K562 (cell line): ENCODE results near the gene ANXA4. TPM values are rescaled to one million over a fixed set of nuclear protein-coding genes. Genes with fewer than 3 reads are reported as not detected.

Source experiments
- polyA plus RNA-seq, 8 experiments: library from polyadenylated mRNA; depleted of rRNA in 4 of 8; stranded (reverse) in 5 of 8; unstranded in 3 of 8; fragments of >200 nt; fragmentation: Nextera tagmentation in 2 of 8; fragmentation: Illumina TruSeq in 1 of 8; extraction: Ambion mirVana in 2 of 8; extraction: Trizol in 1 of 8; gene quantifications; 2 replicates each; pipeline versions ENCODE4 v1.2.1 to v1.2.3, GENCODE V29; 2011 to 2014; ENCODE audit warnings: inconsistent platforms in 1 of 8, missing spikeins in 1 of 8
- small RNA-seq: library from RNA; depleted of rRNA; stranded (forward); fragments of <200 nt; gene quantifications from one replicate; pipeline ENCODE3, GENCODE V24; 2014
- total RNA-seq, 7 experiments: library from RNA; depleted of rRNA in 6 of 7; stranded (reverse); fragments of >200 nt in 6 of 7; fragmentation: Illumina TruSeq in 2 of 7; extraction: Trizol in 2 of 7; gene quantifications; 2 replicates each; pipeline versions ENCODE4 v1.2.1 to v1.2.3, GENCODE V29; 2011 to 2021; ENCODE audit warnings: low replicate concordance in 1 of 7

The ANXA4 gene
- total and polyA plus RNA-seq, 9 of the 15 experiments (the other 6 are each of a cell fraction or from before 2014, with no cell fraction given) = 3.4 to 13.6 (median 11.6) TPM

Small RNAs within 50 kb of the gene (small RNA-seq; reads per million reads assigned to genes)
- gene RPL23AP92 = not detected

Other genes with a start within 250 kb of the ANXA4 start
- gene AAK1, start 98.4 kb upstream of the ANXA4 start, total RNA-seq (2014; rRNA removed) = 8.3 and 8.9 TPM in 2 replicates
- 6.0 and 6.9 TPM in 2 replicates for gene AAK1, start 98.4 kb upstream of the ANXA4 start, total RNA-seq (2014; rRNA removed; fragmentation: Illumina TruSeq; extraction: Trizol)
- gene AAK1, start 98.4 kb upstream of the ANXA4 start, total RNA-seq (2015; rRNA removed; fragmentation: Illumina TruSeq; extraction: Trizol) = 5.5 and 6.8 TPM in 2 replicates
- gene AAK1, start 98.4 kb upstream of the ANXA4 start, total RNA-seq (2021) = 13.8 and 17.1 TPM in 2 replicates
- gene AAK1, start 98.4 kb upstream of the ANXA4 start, polyA plus RNA-seq (2011; rRNA removed) = 3.2 and 5.1 TPM in 2 replicates
- 6.2 and 7.2 TPM in 2 replicates for gene AAK1, start 98.4 kb upstream of the ANXA4 start, polyA plus RNA-seq (2014; fragmentation: Illumina TruSeq; extraction: Trizol)
- 1 to 10 TPM in 1 of 2 experiments, under 1 TPM in 1; 0.89 to 2.4 TPM for gene AAK1, start 98.4 kb upstream of the ANXA4 start, polyA plus RNA-seq (2014; fragmentation: Nextera tagmentation; extraction: Ambion mirVana)
- gene AAK1, start 98.4 kb upstream of the ANXA4 start, polyA plus RNA-seq (2014; rRNA removed) = 5.3 and 7.1 TPM in 2 replicates
- 15.2 and 20.9 TPM in 2 replicates for gene GMCL1, start 87.5 kb downstream of the ANXA4 start, total RNA-seq (2014; rRNA removed)
- gene GMCL1, start 87.5 kb downstream of the ANXA4 start, total RNA-seq (2014; rRNA removed; fragmentation: Illumina TruSeq; extraction: Trizol) = 20.0 and 21.8 TPM in 2 replicates
- gene GMCL1, start 87.5 kb downstream of the ANXA4 start, total RNA-seq (2015; rRNA removed; fragmentation: Illumina TruSeq; extraction: Trizol) = 13.4 and 15.0 TPM in 2 replicates
- 18.6 and 18.7 TPM in 2 replicates for gene GMCL1, start 87.5 kb downstream of the ANXA4 start, total RNA-seq (2021)
- 19.3 and 27.3 TPM in 2 replicates for gene GMCL1, start 87.5 kb downstream of the ANXA4 start, polyA plus RNA-seq (2011; rRNA removed)
- gene GMCL1, start 87.5 kb downstream of the ANXA4 start, polyA plus RNA-seq (2014; fragmentation: Illumina TruSeq; extraction: Trizol) = 21.3 and 26.2 TPM in 2 replicates
- gene GMCL1, start 87.5 kb downstream of the ANXA4 start, polyA plus RNA-seq (2014; fragmentation: Nextera tagmentation; extraction: Ambion mirVana) = 1 to 10 TPM; 7.0 to 8.1 TPM
- 15.4 and 18.1 TPM in 2 replicates for gene GMCL1, start 87.5 kb downstream of the ANXA4 start, polyA plus RNA-seq (2014; rRNA removed)
- gene SNRNP27, start 151.8 kb downstream of the ANXA4 start, total RNA-seq (2014; rRNA removed) = 56.9 and 74.2 TPM in 2 replicates
- gene SNRNP27, start 151.8 kb downstream of the ANXA4 start, total RNA-seq (2014; rRNA removed; fragmentation: Illumina TruSeq; extraction: Trizol) = 58.7 and 59.8 TPM in 2 replicates
- 65.4 and 70.8 TPM in 2 replicates for gene SNRNP27, start 151.8 kb downstream of the ANXA4 start, total RNA-seq (2015; rRNA removed; fragmentation: Illumina TruSeq; extraction: Trizol)
- gene SNRNP27, start 151.8 kb downstream of the ANXA4 start, total RNA-seq (2021) = 61.0 and 61.5 TPM in 2 replicates
- 38.3 and 65.7 TPM in 2 replicates for gene SNRNP27, start 151.8 kb downstream of the ANXA4 start, polyA plus RNA-seq (2011; rRNA removed)
- gene SNRNP27, start 151.8 kb downstream of the ANXA4 start, polyA plus RNA-seq (2014; fragmentation: Illumina TruSeq; extraction: Trizol) = 88.9 and 93.4 TPM in 2 replicates
- 10 to 100 TPM; 29.2 to 33.7 TPM for gene SNRNP27, start 151.8 kb downstream of the ANXA4 start, polyA plus RNA-seq (2014; fragmentation: Nextera tagmentation; extraction: Ambion mirVana)
- 72.7 and 102 TPM in 2 replicates for gene SNRNP27, start 151.8 kb downstream of the ANXA4 start, polyA plus RNA-seq (2014; rRNA removed)
- gene MXD1, start 173.0 kb downstream of the ANXA4 start, total RNA-seq (2014; rRNA removed) = 7.6 and 7.9 TPM in 2 replicates
- 8.3 and 9.1 TPM in 2 replicates for gene MXD1, start 173.0 kb downstream of the ANXA4 start, total RNA-seq (2014; rRNA removed; fragmentation: Illumina TruSeq; extraction: Trizol)
- gene MXD1, start 173.0 kb downstream of the ANXA4 start, total RNA-seq (2015; rRNA removed; fragmentation: Illumina TruSeq; extraction: Trizol) = 6.7 and 7.1 TPM in 2 replicates
- gene MXD1, start 173.0 kb downstream of the ANXA4 start, total RNA-seq (2021) = 13.4 and 19.8 TPM in 2 replicates
- 26.7 and 35.9 TPM in 2 replicates for gene MXD1, start 173.0 kb downstream of the ANXA4 start, polyA plus RNA-seq (2011; rRNA removed)
- 11.5 and 13.0 TPM in 2 replicates for gene MXD1, start 173.0 kb downstream of the ANXA4 start, polyA plus RNA-seq (2014; fragmentation: Illumina TruSeq; extraction: Trizol)
- gene MXD1, start 173.0 kb downstream of the ANXA4 start, polyA plus RNA-seq (2014; fragmentation: Nextera tagmentation; extraction: Ambion mirVana) = 10 to 100 TPM in 1 of 2 experiments, 1 to 10 TPM in 1; 9.0 to 11.0 TPM
- gene MXD1, start 173.0 kb downstream of the ANXA4 start, polyA plus RNA-seq (2014; rRNA removed) = 13.2 and 15.6 TPM in 2 replicates
- 0.36 and 0.57 TPM in 2 replicates for gene ASPRV1, start 219.5 kb downstream of the ANXA4 start, total RNA-seq (2014; rRNA removed)
- 0.33 and 0.45 TPM in 2 replicates for gene ASPRV1, start 219.5 kb downstream of the ANXA4 start, total RNA-seq (2014; rRNA removed; fragmentation: Illumina TruSeq; extraction: Trizol)
- gene ASPRV1, start 219.5 kb downstream of the ANXA4 start, total RNA-seq (2015; rRNA removed; fragmentation: Illumina TruSeq; extraction: Trizol) = 0.58 and 0.64 TPM in 2 replicates
- 0.58 and 0.60 TPM in 2 replicates for gene ASPRV1, start 219.5 kb downstream of the ANXA4 start, total RNA-seq (2021)
- 0.55 and 0.72 TPM in 2 replicates for gene ASPRV1, start 219.5 kb downstream of the ANXA4 start, polyA plus RNA-seq (2011; rRNA removed)
- 0.45 and 0.60 TPM in 2 replicates for gene ASPRV1, start 219.5 kb downstream of the ANXA4 start, polyA plus RNA-seq (2014; fragmentation: Illumina TruSeq; extraction: Trizol)
- under 1 TPM in 1 of 2 experiments, not detected in 1; 0.17 TPM for gene ASPRV1, start 219.5 kb downstream of the ANXA4 start, polyA plus RNA-seq (2014; fragmentation: Nextera tagmentation; extraction: Ambion mirVana)
- gene ASPRV1, start 219.5 kb downstream of the ANXA4 start, polyA plus RNA-seq (2014; rRNA removed) = 0.49 and 0.71 TPM in 2 replicates